GM19193 (cell line): Measurements from ENCODE around the gene GJB3.

Experiments used
- POLR2A ChIP-seq: IDR thresholded peaks from 4 replicates; pipeline ENCODE4 v1.6.1; 2011; ENCODE audit not compliant: insufficient read depth, insufficient read length; ENCODE audit errors: extremely low read depth

Gene GJB3

GRCh38 chr1:34757386-34757785 is 23.6 kb upstream of the GJB3 start:
- TF ChIP-seq POLR2A = no peak

GRCh38 chr1:34758751-34759150 is 22.3 kb upstream of the GJB3 start:
- TF ChIP-seq POLR2A = no peak

- TF ChIP-seq POLR2A = no peak
Observed at GRCh38 chr1:34759503-34760357, 21.3 kb upstream of the GJB3 start, which contains the start of gene GJB4. Gene GJB4 (plus strand): TSS chr1:34759740. CDS start chr1:34761255, 1,515 bp downstream.

- TF ChIP-seq POLR2A = no peak
Observed at GRCh38 chr1:34761176-34761761, 19.7 kb upstream of the GJB3 start.

- TF ChIP-seq POLR2A = no peak
Observed at GRCh38 chr1:34761776-34762307, 19.2 kb upstream of the GJB3 start.

GRCh38 chr1:34762474-34763141 is 18.4 kb upstream of the GJB3 start:
- TF ChIP-seq POLR2A = no peak

- no peak for TF ChIP-seq POLR2A
Observed at GRCh38 chr1:34763142-34763781, 17.8 kb upstream of the GJB3 start.

- no peak for TF ChIP-seq POLR2A
Observed at GRCh38 chr1:34768856-34769255, 12.2 kb upstream of the GJB3 start.

- no peak for TF ChIP-seq POLR2A
Observed at GRCh38 chr1:34770891-34771504, 10.0 kb upstream of the GJB3 start.

GRCh38 chr1:34771573-34772371 is 9.2 kb upstream of the GJB3 start:
- no peak for TF ChIP-seq POLR2A

GRCh38 chr1:34774957-34775356 is 6.1 kb upstream of the GJB3 start:
- TF ChIP-seq POLR2A = no peak

- no peak for TF ChIP-seq POLR2A
Observed at GRCh38 chr1:34776911-34777310, 4.1 kb upstream of the GJB3 start.

- TF ChIP-seq POLR2A = no peak
Observed at GRCh38 chr1:34777519-34778321, 3.3 kb upstream of the GJB3 start.
